H1 (cell line): Measurements from ENCODE around the gene GRIK4. TPM values are rescaled to one million over a fixed set of nuclear protein-coding genes. Genes with fewer than 3 reads are reported as not detected.

Source experiments
- ASH2L ChIP-seq: fragments of 200-600, 300-600 bp; sonication (generic); IDR thresholded peaks from one replicate; pipeline ENCODE4 v1.7.1; 2017; ENCODE audit warnings: low read length
- CHD7 ChIP-seq: fragments of 300-600 bp; sonication (generic); IDR thresholded peaks from 2 replicates; pipeline ENCODE4 v1.7.1; 2012; ENCODE audit warnings: low read length, moderate library complexity, mild to moderate bottlenecking, inconsistent platforms; ENCODE audit not compliant: insufficient replicate concordance
- CTCF ChIP-seq, 3 experiments: IDR thresholded peaks; 1 replicate in 2 of 3; 2 replicates in 1 of 3; pipeline versions ENCODE4 v1.5.1 to v1.6.1; 2011; ENCODE audit warnings: low read length in 3 of 3, mild to moderate bottlenecking in 3 of 3, inconsistent platforms in 2 of 3, low read depth in 1 of 3, moderate library complexity in 1 of 3; ENCODE audit not compliant: insufficient read depth in 1 of 3; ENCODE audit errors: control extremely low read depth in 1 of 3
- RAD21 ChIP-seq, 2 experiments: IDR thresholded peaks in 1 of 2; conservative IDR thresholded peaks in 1 of 2; 2 replicates each; pipeline ENCODE4 v1.6.1; 2011; ENCODE audit warnings: low read depth in 2 of 2, low read length in 2 of 2, improper control_type of control experiment in 1 of 2, inconsistent platforms in 1 of 2, mild to moderate bottlenecking in 1 of 2, moderate library complexity in 1 of 2
- polyA plus RNA-seq, 7 experiments: library from polyadenylated mRNA; depleted of rRNA in 3 of 7; stranded (reverse) in 5 of 7; unstranded in 2 of 7; fragments of >200 nt in 5 of 7; fragments of 200-250 nt in 2 of 7; gene quantifications; 1 replicate in 5 of 7; 2 replicates in 1 of 7; 4 replicates in 1 of 7; pipeline versions ENCODE4 v1.2.1 to v1.2.3, GENCODE V29; 2011 to 2013; ENCODE audit warnings: missing spikeins in 2 of 7, mixed read lengths in 2 of 7
- total RNA-seq: library from RNA; stranded (reverse); fragmentation: NEBNext Ultra II Directional; extraction: Animal tissue kit (Norgen Biotek cat#: 25700); gene quantifications from 2 replicates; pipeline ENCODE4 v1.2.1, GENCODE V29; 2021

GRIK4 gene
- total and polyA plus RNA-seq, 2 of the 8 experiments (the other 6 are each of a cell fraction or from before 2014, with no cell fraction given), result 1.2 to 2.9 TPM

DNA sequence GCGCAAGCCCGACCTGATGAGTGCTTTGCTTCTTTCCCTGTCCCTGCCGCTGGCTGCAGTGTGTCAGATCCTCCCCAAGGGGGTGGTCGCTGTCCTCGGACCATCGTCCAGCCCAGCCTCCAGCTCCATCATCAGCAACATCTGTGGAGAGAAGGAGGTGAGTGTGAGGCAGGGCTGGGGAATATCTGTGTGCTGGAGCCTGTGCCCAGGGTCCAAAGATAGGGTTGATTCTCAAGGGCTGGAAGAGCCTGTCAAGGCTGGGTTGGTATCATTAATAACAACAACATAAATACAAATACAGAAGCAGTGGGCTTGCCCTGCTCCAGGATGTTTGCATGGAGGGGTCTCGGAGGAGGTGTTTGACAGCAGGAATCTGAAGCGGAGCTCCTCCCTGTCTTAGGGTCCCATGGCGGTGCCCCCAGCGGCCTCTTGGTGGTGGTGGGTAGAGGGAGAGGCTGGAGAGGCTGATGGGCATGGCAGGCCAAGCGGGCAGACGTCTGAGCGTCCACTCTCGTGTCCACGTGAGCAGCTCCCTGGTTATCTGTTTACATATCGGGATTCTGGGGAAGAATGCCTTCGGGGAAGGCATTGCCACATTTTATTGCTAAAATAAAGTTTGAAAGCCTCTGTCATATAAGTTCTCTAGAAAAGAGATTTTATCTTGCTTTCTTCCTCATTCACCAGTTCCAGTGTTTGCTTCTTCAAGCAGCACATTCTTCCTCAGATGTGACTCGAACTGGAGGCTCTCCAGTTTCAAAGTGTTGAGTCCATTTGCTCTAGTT lies 304.0 kb downstream of the GRIK4 start (continued):
- TF ChIP-seq CHD7 (no peak), ASH2L (no peak), CTCF (IDR thresholded peaks at IDR 0.05; ENCODE audit: control extremely low read depth in 1 of 3, insufficient read depth in 1 of 3, low read depth in 1 of 3, low read length in 3 of 3) (peak; percentile 39 to 52 (median 47)), RAD21 (IDR thresholded peaks at IDR 0.05 in 1 of 2, conservative IDR thresholded peaks at IDR 0.05 in 1 of 2; ENCODE audit: low read depth in 2 of 2, low read length in 2 of 2) (peak; percentile 57 to 68; a peak in 3 of 4 replicates)
- TF ChIP-seq, all 59 proteins: peak for 2
